Endothelial cell of umbilical vein (primary cell): ENCODE measurements around the gene LIMA1. TPM values are rescaled to one million over a fixed set of nuclear protein-coding genes. Genes with fewer than 3 reads are reported as not detected.
A peak's percentile ranks its signal among the peaks of the same experiment; 100 is the strongest.

ENCODE experiments used
- BruUV-seq: library from RNA; stranded (reverse); fragments of 400-500 nt; replicated peaks from 2 replicates; lab custom pipeline; 2021; lab: Mats Ljungman, UMichigan
- CTCF ChIA-PET: fragments of 300-600, 350-600 bp; sonication (Branson Sonifier 250); formaldehyde crosslinking; loops from one replicate; lab custom pipeline; 2021; ENCODE audit warnings: antibody characterized with exemption, inconsistent platforms; lab: Charles Lee
- POLR2A ChIA-PET: fragments of 300-600, 350-600 bp; sonication (Branson Sonifier 250); formaldehyde crosslinking; loops from one replicate; lab custom pipeline; 2021; ENCODE audit warnings: antibody characterized with exemption, inconsistent platforms; lab: Charles Lee
- DNase-seq: peaks from one replicate; pipeline ENCODE4 v3.0.0-alpha.2; 2011; ENCODE audit warnings: low read depth, low spot score
- FAIRE-seq: peaks from 2 replicates; lab custom pipeline; 2011; peaks lifted over from hg19 to GRCh38; lab: Jason Lieb, UNC
- H2AFZ ChIP-seq: 2 replicates; pipeline ENCODE4 v1.6.0; 2012; ENCODE audit warnings: low read depth, low read length, control low read depth, inconsistent platforms
- H3K27ac ChIP-seq: 2 replicates; pipeline ENCODE4 v1.5.1; 2011; ENCODE audit warnings: low read depth, mild to moderate bottlenecking, control low read depth, low read length, moderate library complexity; ENCODE audit not compliant: insufficient read depth
- H3K27me3 ChIP-seq, 2 experiments: 2 replicates each; pipeline versions ENCODE4 v1.6.0 to v1.6.1; 2011; ENCODE audit warnings: low read length in 2 of 2, mixed read lengths in 1 of 2; ENCODE audit not compliant: control insufficient read depth in 2 of 2, insufficient read depth in 2 of 2
- H3K36me3 ChIP-seq, 2 experiments: 2 replicates in 1 of 2; 3 replicates in 1 of 2; pipeline ENCODE4 v1.5.1; 2011; ENCODE audit warnings: low read length in 2 of 2, mild to moderate bottlenecking in 1 of 2, moderate library complexity in 1 of 2; ENCODE audit not compliant: control insufficient read depth in 2 of 2, insufficient read depth in 2 of 2; ENCODE audit errors: extremely low read depth in 1 of 2
- H3K4me1 ChIP-seq: 3 replicates; pipeline ENCODE4 v1.5.1; 2011; ENCODE audit warnings: mild to moderate bottlenecking, low read length; ENCODE audit not compliant: control insufficient read depth, insufficient read depth; ENCODE audit errors: extremely low read depth
- H3K4me2 ChIP-seq: 2 replicates; pipeline ENCODE4 v1.6.1; 2011; ENCODE audit warnings: low read length, control low read depth, mixed read lengths; ENCODE audit not compliant: insufficient read depth
- H3K4me3 ChIP-seq, 3 experiments: fragments of 200-600 bp in 1 of 3; sonication (generic), shearing (Covaris generic) in 1 of 3; replicated peaks in 1 of 3; 2 replicates each; pipeline ENCODE4 v1.5.1; 2011 to 2016; ENCODE audit warnings: control low read depth in 3 of 3, low read length in 3 of 3, mild to moderate bottlenecking in 2 of 3, inconsistent platforms in 1 of 3, low read depth in 1 of 3, moderate library complexity in 1 of 3; ENCODE audit not compliant: insufficient read depth in 1 of 3
- H3K79me2 ChIP-seq: 2 replicates; pipeline ENCODE4 v1.6.0; 2012; ENCODE audit warnings: low read length, inconsistent platforms; ENCODE audit not compliant: control insufficient read depth, insufficient read depth
- H3K9ac ChIP-seq: replicated peaks from 2 replicates; pipeline ENCODE3; 2011; ENCODE audit warnings: low read length, control low read depth; ENCODE audit not compliant: insufficient read depth; ENCODE audit errors: extremely low read depth
- H3K9me1 ChIP-seq: replicated peaks from 3 replicates; pipeline ENCODE4 v1.6.0; 2011; ENCODE audit warnings: mild to moderate bottlenecking, low read length; ENCODE audit not compliant: control insufficient read depth, insufficient read depth; ENCODE audit errors: extremely low read depth
- H3K9me3 ChIP-seq: replicated peaks from 2 replicates; pipeline ENCODE4 v1.5.1; 2012; ENCODE audit warnings: low read length, inconsistent platforms; ENCODE audit not compliant: control insufficient read depth, insufficient read depth
- H4K20me1 ChIP-seq: replicated peaks from 2 replicates; pipeline ENCODE3; 2011; ENCODE audit warnings: mild to moderate bottlenecking, low read length; ENCODE audit not compliant: control insufficient read depth, insufficient read depth; ENCODE audit errors: extremely low read depth
- FOS ChIP-seq: IDR thresholded peaks from 2 replicates; pipeline ENCODE4 v1.6.1; 2011; ENCODE audit warnings: mild to moderate bottlenecking, low read length, moderate library complexity, borderline replicate concordance; ENCODE audit not compliant: insufficient read depth
- GATA2 ChIP-seq: IDR thresholded peaks from 2 replicates; pipeline ENCODE4 v1.7.0; 2011; ENCODE audit warnings: low read depth, mild to moderate bottlenecking, moderate library complexity, mixed read lengths, low read length; ENCODE audit not compliant: insufficient read length, insufficient read depth
- JUN ChIP-seq: IDR thresholded peaks from 2 replicates; pipeline ENCODE4 v1.6.1; 2011; ENCODE audit warnings: borderline replicate concordance, low read depth; ENCODE audit not compliant: insufficient read length, insufficient read depth
- MYC ChIP-seq: IDR thresholded peaks from one replicate; pipeline ENCODE4 v1.6.1; 2011; ENCODE audit warnings: mild to moderate bottlenecking, low read depth, low read length
- POLR2A ChIP-seq: IDR thresholded peaks from 2 replicates; pipeline ENCODE4 v1.6.1; 2012; ENCODE audit warnings: low read depth, mild to moderate bottlenecking, control low read depth, low read length
- POLR2AphosphoS5 ChIP-seq: IDR thresholded peaks from 2 replicates; pipeline ENCODE4 v1.6.1; 2012; ENCODE audit warnings: low read depth, mild to moderate bottlenecking, control low read depth, low read length, moderate library complexity; ENCODE audit not compliant: insufficient read depth
- dilution Hi-C: fragments of 300-500 bp; cut with MboI; formaldehyde crosslinking; loops from one replicate; pipeline ENCODE4 v1.15.0; 2019; ENCODE audit warnings: low sequenced_read_pairs; ENCODE audit not compliant: extremely low pct_ligation_motif_present
- intact Hi-C: fragments of 100-400 bp; cut with micrococcal nuclease; formaldehyde crosslinking; loops from one replicate; pipeline ENCODE4 v1.10.0; 2022
- polyA plus RNA-seq, 4 experiments: library from polyadenylated mRNA; depleted of rRNA in 3 of 4; stranded (reverse) in 3 of 4; unstranded in 1 of 4; fragments of >200 nt; gene quantifications; 2 replicates each; pipeline versions ENCODE4 v1.2.1 to v1.2.3, GENCODE V29; 2011 to 2012; ENCODE audit warnings: missing spikeins in 1 of 4
- total RNA-seq: library from RNA; stranded (reverse); gene quantifications from 2 replicates; pipeline ENCODE4 v1.2.3, GENCODE V29; 2021
- TF ChIP-seq, protein P1 (sequence below): IDR thresholded peaks from 2 replicates; pipeline ENCODE4 v1.6.1; 2011; ENCODE audit not compliant: insufficient read depth, insufficient read length

LIMA1 gene
- total and polyA plus RNA-seq, 2 donors (not counting 3 experiments of a cell fraction or from before 2014, with no cell fraction given), result 35.0 to 87.3 TPM

DNA sequence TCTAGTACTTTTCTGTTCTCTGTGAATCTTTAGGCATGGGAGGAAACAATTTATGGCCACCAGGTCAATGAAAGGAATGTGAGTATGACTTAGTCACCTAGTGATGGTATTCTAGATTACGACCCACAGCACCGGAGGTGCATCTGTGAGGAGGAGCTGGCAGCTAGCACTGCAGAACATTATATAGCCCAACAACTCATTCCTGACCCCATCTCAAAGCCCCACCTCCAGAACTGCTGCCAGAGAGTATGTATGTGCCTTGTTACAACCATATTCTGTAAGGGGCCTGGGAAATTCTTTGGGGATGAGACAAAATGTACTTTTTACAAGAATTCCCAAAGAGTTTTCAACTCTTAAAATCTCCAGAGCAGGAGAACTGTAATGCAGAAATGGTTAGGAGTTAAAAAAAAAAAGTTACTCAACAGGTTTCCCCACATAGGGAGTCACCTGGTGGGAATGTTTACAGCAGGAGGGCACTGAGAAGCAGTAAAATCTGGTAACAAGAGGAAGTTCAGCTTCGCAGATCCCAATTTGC is 81.3 kb downstream of the LIMA1 start:
- peaks cover 8 to 22% of the 10 kb centered on the region in 2 experiments for H3K36me3 ChIP-seq
- H3K79me2 ChIP-seq, result peaks cover 4% of the 10 kb centered on the region
- H3K4me2 ChIP-seq, result peak overlapping the region; percentile 66
- FAIRE-seq, result peak; percentile 91
- no peak overlapping the region for H3K4me3 ChIP-seq
- peak overlapping the region; percentile 75 for H3K27ac ChIP-seq
- no peaks in the 10 kb centered on the region for H3K9me3 ChIP-seq
- H3K9me1 ChIP-seq, result no peaks in the 10 kb centered on the region
- dilution Hi-C loops (no loop called here), intact Hi-C loops (loop anchor here (1.0 to 2.0 kb wide), 3 partner anchors 9 to 15 kb away; no protein-coding TSS in a partner anchor)
- CTCF ChIA-PET, result interaction anchor here (1.0 to 2.6 kb wide), 4 partner anchors 10 to 113 kb away, joined by 4 to 15 read pairs (median 6); no protein-coding TSS in a partner anchor
- POLR2A ChIA-PET, result no interaction called here
- no TSS peak for BruUV-seq
- H3K9ac ChIP-seq, result peak overlapping the region; percentile 65
- H4K20me1 ChIP-seq, result no peaks in the 10 kb centered on the region
- TF ChIP-seq MYC, result no peak
- TF ChIP-seq POLR2AphosphoS5, result peak; percentile 94
- peak; percentile 89 for TF ChIP-seq FOS
- peak; percentile 58 for TF ChIP-seq POLR2A
- TF ChIP-seq, protein P1, sequence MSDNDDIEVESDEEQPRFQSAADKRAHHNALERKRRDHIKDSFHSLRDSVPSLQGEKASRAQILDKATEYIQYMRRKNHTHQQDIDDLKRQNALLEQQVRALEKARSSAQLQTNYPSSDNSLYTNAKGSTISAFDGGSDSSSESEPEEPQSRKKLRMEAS, result no peak
- TF ChIP-seq JUN, result peak; percentile 74
- TF ChIP-seq GATA2, result peak; percentile 99
- peaks cover 40% of the 10 kb centered on the region for H3K4me1 ChIP-seq
- DNase-seq, result peak; percentile 81
- no peak overlapping the region for H2AFZ ChIP-seq
- no peaks in the 10 kb centered on the region for H3K27me3 ChIP-seq
